Fibroblast of mammary gland (primary cell): ENCODE measurements around the gene LY6G6C.

ENCODE experiments used
- DNase-seq: peaks from one replicate; pipeline ENCODE4 v3.0.0-alpha.2; 2010; ENCODE audit warnings: low read depth
- H3K4me3 ChIP-seq: 2 replicates; pipeline ENCODE4 v1.5.1; 2011; ENCODE audit warnings: low read depth, mild to moderate bottlenecking, low read length, moderate library complexity; ENCODE audit not compliant: control insufficient read depth
- TF ChIP-seq, protein P1 (sequence below): conservative IDR thresholded peaks from 2 replicates; pipeline ENCODE4 v1.5.1; 2011; ENCODE audit warnings: low read depth, low read length, inconsistent platforms; ENCODE audit not compliant: control insufficient read depth, insufficient read depth

The LY6G6C gene

DNA sequence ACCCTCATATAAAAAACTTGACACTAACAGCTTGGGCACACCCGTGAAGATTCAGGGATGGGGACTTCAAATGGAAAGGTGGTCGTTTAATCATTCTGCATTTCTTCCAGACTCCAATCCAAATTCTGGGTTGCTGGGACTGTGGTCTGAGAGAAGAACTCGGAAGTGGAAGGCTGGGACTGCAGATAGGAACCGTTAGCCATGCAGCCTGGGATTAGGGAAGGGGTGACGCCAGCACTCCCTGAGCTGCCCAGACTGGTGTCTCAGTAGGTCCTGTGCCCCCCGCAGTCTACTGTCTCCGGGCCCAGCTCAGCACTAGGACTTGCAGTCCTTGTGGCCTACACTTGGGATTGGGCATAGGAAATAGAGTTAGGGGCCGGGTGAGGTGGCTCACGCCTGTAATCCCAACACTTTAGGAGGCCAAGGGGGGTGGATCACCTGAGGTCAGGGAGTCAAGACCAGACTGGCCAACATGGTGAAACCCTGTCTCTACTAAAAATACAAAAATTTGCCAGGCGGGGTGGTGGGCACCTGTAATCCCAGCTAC, 15.3 kb upstream of the LY6G6C start:
- no peak for DNase-seq
- peak overlapping the region; percentile 87 for H3K4me3 ChIP-seq

DNA sequence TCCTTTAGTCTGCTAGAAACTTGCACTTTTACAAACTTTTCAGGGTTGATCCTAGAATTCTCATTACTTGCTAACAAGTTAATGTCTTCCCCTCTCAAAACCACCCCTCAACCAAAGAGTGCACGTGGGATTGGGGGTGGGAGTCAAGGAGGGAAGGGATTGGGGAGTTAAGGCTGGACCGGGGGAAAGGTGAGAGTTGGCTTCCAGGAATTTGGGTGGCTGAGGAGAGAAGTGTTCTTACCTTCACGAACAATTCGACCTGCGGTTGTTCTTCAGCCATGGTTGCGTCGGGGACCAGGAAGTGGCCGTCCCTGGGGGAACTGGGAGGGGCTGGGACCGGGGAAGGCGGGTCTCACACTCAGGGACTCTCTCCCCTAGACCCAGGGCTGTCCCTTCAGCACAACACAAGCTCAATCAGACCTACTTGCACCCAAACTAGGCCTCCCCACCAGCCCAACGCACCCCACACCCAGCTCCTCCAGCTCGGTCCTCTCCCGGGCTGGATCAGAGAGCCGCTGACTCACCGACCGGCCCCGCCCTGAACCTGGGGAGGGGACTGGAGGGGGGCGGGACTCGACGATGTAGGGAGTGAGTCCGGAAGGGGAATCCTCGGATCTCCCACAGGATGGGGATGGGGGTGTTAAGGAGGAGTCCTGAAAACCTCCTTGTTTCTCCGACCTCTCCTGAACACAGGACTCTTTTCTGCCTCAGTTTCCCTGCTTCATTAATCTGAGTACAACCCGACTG, 14.6 kb upstream of the LY6G6C start, which contains the start of gene CLIC1:
Gene CLIC1, minus strand, starts transcription at position 510 of the 747 bp plus-strand sequence. Its CDS starts 230 bp downstream, at position 280.
- peak within 1 kb of the TSS; percentile 87 for H3K4me3 ChIP-seq
- TF ChIP-seq, protein P1, sequence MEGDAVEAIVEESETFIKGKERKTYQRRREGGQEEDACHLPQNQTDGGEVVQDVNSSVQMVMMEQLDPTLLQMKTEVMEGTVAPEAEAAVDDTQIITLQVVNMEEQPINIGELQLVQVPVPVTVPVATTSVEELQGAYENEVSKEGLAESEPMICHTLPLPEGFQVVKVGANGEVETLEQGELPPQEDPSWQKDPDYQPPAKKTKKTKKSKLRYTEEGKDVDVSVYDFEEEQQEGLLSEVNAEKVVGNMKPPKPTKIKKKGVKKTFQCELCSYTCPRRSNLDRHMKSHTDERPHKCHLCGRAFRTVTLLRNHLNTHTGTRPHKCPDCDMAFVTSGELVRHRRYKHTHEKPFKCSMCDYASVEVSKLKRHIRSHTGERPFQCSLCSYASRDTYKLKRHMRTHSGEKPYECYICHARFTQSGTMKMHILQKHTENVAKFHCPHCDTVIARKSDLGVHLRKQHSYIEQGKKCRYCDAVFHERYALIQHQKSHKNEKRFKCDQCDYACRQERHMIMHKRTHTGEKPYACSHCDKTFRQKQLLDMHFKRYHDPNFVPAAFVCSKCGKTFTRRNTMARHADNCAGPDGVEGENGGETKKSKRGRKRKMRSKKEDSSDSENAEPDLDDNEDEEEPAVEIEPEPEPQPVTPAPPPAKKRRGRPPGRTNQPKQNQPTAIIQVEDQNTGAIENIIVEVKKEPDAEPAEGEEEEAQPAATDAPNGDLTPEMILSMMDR, result no peak
- peak; percentile 74 for DNase-seq

More for the DNA sequence above, 15.3 kb upstream of the LY6G6C start:
- TF ChIP-seq, protein P1, result no peak

DNA sequence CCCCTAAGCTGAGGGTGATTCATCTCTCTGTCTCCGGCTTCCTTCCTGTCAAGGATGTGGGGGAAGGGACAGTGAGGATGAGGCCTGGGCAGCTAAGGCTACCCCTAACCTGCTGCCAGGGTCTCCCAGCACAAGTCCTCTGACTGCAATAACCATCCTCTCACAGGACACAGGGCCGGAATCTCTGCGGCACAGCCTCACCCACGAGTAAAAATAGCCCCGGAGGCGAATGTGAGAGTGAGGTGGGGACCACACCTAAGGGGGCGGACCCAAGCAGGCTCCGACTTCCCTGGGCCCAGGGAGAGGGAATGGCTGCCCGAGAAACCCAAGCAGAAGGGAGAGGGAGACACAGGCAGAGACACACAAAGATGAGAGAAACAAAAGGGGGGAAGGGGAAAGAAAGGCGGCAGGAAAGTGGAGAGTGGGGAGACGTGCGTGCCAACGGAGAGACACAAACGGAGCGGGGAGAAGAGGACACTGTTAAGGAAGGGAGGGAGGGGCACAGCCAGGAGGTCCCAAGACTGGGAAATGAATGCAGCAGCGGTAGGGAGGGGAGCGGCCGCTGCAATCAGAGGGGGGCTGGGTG, 13.4 kb upstream of the LY6G6C start:
- TF ChIP-seq, protein P1, result no peak
- DNase-seq, result peak; percentile 74
- peak overlapping the region; percentile 87 for H3K4me3 ChIP-seq

DNA sequence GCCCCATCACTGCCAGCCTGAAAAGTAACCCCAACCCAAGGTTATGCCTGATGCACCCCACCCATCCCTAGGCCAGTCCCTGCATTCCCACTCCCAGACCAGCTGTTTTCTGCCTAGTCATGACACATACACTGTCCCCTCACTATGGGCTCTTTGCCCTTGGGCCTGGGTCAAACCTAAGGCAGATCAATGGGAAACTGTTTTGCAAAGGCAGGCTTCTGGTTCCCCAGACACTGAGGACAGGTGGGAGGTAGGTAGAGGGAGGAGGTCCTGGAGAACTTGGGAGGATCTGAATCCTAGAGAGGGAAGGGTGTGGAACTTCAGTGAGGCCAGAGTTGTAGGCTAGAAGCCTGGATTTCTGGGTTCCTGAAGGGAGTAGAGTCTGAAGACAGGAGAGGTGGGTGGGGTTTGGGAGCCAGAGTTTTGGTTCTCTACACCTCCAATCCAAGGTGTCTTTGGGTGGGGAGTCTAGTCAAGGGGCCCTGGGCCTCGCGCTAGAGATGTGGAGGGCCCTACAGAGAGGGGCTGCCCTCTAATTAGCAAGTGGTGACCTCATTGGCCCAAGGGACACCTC, 12.8 kb upstream of the LY6G6C start:
- TF ChIP-seq, protein P1, result no peak
- no peak for DNase-seq
- H3K4me3 ChIP-seq, result peak overlapping the region; percentile 87

DNA sequence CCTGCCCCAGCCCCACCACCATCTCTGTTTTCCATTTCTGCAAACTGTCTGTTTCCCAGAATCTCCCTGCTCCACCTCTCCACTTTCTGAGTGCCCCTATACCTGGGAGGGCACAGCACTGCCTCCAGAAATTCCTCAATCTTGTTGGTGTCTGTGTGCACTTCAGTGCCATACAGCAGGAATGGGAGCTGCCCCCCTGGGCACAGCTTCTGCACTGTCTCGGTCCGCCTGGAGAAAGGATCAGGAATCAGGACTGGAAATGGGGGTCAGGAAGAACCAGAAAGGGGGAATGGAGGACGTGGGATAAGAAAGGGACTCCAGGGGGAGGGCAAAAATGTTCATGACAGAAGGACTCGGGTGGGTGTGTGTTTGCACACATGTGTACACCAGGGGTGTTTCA, 12.2 kb upstream of the LY6G6C start:
- no peak for DNase-seq
- TF ChIP-seq, protein P1, result no peak
- H3K4me3 ChIP-seq, result peak overlapping the region; percentile 87

DNA sequence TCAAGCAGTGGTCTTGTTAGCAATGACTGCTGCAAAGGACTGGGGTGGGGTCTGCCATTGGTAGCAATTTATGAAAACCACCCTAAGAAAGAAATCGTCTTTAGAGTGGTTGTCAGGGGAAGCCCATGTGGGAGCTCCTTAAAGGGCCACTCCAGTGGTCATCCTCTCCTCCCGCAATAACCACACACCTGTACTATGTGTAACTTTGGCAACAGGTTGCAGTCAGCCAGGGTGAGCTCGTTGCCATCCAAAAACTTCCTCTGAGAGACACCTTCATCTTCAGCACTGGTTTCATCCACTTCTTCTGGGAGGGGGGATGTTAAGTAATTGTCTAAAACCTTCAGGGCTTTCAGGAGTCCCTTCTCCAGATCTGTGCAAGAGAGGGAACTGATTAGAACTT, 10.5 kb upstream of the LY6G6C start:
- no peak for DNase-seq
- no peak overlapping the region for H3K4me3 ChIP-seq
- TF ChIP-seq, protein P1, result no peak
